NCI-H2107 (cell line): ENCODE results near the gene MXI1.

Experiments used
- DNase-seq: peaks from one replicate; lab custom pipeline; 2025; lab: John Stamatoyannopoulos, UW

MXI1 gene

DNA sequence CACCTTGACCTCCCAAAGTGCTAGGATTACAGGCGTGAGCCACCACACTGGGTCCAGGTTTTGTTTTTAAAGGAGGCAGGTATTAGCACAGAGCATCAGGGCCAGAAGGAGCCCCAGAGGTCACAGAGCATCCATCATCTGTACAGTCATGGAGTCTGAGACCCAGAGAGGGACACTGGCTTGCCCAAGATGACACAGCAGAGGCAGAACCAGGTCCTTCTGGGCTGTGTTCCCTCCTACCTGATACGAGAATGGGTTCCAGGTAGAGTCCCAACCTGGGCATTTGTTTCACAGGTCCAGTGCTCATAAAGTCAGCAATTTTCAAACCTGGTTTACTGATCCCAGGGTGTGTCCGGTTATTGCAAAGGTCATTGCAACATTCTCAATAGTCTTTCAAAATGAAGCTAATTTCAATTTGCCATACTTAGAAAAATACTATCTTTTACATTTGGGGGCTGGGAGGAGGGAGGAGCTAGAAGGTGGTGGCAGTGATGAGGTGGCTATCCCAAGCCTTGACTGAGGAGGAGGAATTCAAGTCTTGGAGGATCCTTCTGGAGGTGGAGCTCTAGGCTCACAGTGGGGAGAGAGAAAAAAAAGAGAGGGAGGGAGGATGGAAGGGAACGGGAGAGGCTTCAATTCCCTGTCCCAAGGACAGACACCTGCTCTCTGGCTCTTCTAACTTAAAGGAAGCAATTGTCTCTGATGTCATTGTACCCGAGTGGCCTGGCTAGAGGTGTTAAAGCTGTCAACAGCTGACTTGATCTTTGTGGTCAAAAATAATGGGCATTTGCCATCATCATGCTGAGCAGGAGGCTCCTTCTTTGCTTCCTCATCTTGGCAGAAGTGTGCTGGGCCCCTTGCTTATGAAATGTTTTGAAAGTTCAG is 8.1 kb downstream of the MXI1 start:
- no peak for DNase-seq

DNA sequence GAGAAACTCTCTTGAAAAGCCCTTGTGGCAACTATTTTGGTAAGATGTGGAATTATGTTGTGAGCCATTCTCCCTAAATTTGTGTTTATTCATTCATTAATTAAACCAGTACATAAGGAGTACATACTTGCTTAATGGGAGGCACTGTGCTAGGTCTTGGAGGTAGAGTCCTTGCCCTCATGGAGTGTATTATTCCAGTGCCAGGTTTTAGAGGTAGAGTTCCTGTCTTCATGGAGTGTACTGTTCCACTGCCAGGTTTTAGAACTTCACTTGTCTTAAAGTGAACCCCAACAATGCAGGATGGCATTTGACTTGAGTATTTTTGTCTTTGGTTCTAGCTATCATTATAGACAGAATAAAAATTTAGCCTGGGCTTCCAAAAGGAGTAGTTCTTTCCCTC is 8.8 kb downstream of the MXI1 start:
- no peak for DNase-seq

DNA sequence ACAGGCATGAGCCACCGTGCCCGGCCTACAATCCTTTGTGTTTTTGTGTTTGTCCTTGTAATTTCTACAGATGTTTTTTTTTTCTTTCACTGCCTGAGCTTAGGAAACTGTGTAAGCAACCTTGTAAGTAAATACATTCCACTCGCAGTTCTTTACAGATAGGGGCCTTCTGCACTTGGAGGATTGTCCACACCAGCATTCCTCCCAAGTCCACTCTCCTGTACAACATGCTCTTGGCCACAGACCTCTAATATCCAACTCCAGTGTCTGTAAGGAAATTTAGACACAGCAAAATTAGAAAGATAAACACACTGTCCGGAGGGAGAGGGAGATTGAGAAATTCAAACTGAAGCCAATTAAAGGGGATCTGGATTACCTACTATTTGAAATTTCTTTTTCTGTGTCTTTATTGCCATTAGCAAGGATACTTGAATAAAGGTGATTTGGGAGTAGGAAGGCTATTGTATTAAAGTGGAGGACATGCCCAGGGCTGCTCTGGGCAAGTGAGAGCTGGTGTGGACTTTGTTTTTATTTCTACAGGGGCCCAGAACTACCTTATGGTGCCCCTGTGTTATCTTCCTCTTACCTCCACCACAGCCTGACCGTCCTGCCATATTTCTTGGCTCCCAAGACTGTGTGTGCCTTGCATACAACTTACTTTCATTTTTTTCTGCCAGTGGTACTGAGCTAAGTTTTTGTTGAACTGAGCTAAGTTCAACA is 9.7 kb downstream of the MXI1 start:
- DNase-seq, result no peak

DNA sequence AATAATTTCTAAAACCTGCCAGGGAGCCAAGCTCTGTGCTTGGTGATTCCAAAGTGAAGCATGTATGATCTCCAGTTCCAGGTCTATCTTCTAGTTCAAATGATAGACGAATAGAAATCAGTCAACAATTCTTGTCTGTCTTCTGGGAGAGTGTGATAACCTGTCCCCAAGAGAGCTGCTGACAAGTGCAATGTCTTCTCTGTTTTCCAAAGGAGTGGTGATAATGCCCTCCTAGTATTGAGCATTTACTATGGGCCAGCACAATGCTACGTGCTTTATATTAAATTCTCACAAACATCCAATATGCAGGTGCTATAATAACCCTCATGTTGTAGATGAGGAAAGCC is 10.2 kb downstream of the MXI1 start:
- DNase-seq, result no peak

DNA sequence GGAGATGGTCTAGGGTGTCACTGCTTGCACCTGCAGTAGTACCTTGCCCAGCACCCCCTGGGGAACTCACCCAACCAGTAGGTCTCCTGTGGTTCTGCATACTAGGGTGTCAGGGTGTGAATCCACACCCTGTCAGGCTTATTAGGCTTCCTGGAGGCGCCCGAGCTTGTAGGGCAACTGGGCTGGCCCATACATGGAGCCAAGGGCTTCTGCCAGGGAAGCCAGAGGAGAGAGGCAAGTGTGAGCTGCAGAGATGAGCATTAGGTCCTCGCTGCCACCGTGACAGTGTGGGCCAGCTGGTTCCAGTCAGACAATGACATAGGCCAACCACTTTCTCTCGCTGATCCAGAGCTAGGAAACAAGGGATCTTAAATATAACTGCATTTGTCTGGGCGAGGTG is 11.2 kb downstream of the MXI1 start:
- DNase-seq, result no peak

DNA sequence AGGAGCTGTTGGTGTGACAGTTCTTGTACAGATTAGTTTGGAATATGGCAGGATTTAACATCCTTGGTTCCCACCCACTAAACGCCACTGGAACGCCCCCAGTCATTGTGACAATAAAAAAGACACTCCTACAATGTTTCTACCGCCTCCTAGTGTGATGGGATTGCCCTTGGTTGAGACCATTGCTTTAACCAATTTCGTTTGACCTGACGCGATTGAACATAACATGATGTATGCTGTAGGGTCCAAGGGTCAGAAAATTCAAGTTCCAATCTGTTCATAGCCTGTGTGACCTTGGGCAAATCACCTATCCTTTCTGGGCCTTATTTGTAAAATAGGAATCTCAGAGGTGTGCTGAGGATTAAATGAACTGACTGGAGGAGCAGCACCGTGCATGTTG is 12.5 kb downstream of the MXI1 start:
- DNase-seq, result no peak

DNA sequence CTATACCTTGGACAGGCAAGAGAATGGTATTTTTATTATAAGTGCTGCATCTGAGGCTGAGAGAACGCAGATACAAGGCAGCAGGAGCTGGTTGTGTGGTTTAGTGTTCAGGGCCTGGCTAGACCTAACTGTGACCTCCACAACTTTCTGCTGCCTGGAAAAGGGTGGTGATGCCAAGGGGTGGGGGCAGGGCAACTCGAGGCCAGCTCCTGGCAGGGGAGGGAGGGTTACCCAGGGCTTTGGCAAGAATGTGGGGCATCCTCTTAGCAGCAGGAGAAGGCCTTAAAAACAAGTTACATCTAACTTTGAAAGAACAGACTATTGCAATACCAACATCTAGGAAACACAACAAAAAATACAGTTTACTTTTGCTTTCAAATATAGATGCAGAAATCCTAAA is 13.0 kb downstream of the MXI1 start:
- no peak for DNase-seq

DNA sequence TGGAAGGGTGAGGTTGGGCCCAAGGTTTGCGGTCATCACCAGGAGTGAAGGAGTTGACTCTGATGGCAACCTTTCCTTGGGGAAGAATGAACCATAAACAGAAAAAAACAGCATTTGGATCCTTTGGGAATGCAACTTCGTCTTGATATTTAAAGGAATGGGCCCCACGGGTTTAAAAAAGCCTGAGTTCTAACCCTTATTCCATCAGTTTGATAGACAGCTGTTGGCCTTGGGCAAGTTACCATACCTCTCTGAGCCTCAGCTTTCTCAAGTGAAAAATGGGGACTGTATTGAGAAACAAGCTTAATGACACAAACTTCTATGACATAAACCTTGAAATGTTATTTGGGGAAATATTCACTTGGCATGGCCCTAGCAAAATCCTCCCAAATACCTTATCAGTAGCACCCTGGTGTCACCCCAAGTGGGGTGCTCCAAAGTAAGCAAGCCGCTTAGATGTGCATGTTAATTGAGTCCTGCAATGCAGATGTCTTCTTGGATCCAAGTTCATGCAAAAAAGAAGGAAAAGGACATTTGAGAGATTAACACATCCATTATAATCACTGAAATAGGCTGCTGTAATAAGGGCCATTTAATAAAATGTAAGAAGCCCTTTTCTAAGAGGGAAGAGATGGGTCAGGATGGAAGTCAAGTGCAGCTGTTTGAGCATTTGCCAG is 13.8 kb downstream of the MXI1 start:
- no peak for DNase-seq

DNA sequence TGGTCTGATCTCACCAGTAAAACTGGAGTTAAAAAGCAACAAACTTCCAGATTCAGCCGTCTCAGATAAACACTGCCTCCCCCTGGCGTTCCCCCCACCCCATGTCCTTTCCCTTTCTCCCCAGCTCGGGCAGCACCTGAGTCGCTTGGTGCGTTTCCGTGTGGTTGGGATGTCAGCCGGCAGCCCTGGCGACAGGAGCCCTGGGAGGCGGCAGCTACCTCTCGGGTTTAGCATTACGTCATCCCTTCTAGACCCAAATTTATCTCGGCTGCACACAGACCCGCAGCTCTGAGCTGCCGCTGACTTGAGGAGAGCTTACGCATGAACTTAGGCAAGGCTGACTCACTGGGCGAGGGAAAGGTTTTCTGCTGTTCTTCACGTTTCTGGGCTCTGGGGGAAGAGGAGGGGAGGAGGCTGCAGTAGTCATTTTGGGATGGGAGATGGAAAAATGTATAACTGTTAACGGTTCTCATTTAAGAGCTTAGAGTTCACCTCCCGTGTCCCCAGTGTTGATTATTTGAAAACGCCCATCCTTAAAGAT is 14.4 kb downstream of the MXI1 start:
- DNase-seq, result peak; percentile 31

DNA sequence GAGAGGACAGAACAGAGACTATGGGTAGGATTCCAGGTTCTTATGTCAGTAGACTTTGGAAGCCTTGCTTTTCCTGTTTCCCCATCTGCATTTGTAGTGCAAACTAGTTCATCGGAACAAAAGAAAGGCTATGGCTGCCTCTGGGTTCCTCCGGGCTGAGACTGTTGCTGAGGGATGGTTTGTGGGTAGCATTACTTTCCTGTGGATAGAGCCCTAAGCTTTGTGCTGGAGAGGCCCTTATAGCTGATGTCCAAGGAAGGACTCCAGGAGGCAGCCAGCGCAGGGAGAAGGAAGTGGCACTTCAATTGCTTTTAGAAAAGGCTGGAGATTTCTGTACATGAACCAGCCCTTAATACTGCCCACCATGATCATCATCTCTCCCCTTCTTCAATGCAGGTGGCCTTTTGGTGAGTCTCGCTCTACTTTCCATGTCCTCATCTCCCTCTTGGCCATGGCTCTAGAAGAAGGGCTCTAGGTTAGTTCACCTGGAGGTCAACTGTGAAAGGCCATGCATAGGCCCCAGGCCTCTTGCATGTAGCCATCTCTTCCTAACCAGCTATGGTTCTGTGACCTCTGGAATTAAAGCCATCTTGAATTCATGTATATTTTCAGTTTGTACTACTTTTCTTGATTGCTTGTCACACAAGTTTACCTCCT is 15.4 kb downstream of the MXI1 start:
- no peak for DNase-seq

DNA sequence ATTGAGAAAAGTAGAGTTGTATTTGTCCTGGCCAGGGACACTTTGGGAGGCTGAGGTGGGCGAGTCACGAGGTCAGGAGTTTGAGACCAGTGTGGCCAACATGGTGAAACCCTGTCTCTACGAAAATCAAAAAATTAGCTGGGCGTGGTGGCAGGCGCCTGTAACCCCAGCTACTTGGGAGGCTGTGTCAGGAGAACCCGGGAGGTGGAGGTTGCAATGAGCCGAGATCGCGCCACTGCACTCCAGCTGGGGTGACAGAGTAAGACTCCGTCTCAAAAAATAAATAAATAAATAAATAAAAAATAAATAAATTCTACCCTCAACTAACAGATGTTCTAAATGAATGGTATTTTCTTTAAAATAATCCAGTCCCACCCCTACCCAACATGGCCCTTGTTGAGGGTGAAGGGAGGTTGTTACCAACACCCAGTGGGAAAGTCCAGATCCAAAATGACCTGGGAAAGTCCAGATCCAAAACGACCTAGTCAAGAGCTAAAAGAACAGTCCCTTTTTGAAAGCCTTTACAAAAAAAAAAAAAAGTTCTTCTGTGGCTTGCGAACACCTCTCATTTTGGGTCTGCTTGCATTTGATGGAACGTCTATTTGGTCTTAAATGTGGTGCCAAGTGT is 16.0 kb downstream of the MXI1 start:
- no peak for DNase-seq

DNA sequence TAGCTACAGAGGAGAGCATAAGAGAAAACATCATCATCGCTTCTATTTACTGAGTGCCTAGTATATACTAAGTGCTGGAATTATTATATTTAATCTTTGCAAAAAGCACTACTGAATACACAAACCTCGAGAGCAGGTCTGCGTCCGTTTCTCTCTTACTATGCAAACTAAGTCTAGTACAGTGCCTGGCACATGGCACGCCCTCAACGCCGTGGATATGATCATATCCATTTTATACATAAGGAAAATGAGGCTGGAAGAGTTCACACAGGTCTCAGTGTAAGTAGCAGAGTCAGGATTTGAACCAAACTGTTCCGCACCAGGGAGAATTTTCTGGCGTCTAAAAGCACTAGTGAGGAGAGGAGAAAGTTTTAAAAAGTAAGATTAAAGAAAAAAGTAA is 17.6 kb downstream of the MXI1 start:
- no peak for DNase-seq

DNA sequence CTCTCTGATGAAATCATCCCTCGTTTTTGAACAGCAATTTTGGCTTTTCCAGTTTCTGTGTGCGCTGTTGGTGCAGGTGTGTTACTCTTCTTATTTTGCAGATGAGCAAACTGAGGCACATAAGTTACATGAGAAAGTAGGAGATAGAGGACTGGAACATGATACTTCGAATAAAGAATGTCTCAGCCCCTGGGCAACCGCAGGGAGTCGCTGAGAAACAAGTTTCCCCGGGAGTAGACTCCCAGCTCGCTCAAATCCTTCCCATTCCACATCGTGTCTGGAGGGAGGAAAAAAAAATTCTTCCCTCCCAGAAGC is 18.0 kb downstream of the MXI1 start:
- DNase-seq, result no peak

DNA sequence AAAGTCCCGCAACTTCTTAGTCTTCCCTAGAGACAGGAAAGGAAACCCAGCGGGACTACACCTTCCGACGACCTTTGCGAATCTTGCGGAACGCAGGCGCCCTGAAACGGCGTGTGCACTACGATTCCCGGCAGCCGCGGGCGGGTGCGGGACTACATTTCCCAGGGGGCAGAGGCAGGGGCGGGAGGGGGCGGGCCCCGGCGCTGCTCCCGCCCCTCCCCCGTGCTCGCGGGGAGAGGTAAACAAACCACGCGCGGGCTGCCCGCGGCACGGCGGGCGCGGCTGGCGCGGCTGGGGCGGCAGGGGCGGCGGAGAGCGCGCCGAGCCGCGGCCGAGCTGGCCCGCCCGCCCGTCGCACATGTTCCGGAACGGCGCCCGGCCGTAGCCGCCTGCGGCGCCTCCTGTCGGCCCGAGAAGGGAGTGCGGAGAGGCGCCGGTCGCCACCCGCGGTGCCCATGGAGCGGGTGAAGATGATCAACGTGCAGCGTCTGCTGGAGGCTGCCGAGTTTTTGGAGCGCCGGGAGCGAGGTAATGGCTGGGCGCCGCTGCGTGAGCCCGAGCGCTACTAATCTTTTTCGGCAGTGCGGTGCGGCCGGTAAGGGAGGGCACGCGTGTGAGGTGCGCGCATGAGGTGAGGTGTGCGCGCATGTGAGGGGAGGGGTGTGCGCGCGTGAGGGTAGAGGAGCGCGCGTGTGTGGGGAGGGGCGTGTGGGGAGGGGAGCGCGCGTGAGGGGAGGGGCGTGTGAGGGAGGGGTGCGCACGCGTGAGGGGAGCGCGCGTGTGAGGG is 18.5 kb downstream of the MXI1 start:
- peak; percentile 55 for DNase-seq

DNA sequence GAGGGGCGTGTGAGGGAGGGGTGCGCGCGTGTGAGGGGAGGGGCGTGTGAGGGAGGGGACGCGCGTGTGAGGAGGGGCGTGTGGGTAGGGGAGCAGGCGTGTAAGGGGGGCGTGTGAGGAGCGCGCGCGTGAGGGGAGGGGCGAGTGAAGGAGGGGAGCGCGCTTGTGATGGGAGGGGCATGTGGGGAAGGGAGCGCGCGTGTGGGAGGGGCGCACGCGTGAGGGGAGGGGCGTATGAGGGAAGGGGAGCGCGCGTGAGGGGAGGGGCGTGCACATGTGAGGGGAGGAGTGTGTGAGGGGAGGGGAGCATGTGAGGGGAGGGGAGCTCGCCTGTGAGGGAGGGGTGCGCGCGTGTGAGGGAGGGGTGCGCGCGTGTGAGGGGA is 19.1 kb downstream of the MXI1 start:
- no peak for DNase-seq

DNA sequence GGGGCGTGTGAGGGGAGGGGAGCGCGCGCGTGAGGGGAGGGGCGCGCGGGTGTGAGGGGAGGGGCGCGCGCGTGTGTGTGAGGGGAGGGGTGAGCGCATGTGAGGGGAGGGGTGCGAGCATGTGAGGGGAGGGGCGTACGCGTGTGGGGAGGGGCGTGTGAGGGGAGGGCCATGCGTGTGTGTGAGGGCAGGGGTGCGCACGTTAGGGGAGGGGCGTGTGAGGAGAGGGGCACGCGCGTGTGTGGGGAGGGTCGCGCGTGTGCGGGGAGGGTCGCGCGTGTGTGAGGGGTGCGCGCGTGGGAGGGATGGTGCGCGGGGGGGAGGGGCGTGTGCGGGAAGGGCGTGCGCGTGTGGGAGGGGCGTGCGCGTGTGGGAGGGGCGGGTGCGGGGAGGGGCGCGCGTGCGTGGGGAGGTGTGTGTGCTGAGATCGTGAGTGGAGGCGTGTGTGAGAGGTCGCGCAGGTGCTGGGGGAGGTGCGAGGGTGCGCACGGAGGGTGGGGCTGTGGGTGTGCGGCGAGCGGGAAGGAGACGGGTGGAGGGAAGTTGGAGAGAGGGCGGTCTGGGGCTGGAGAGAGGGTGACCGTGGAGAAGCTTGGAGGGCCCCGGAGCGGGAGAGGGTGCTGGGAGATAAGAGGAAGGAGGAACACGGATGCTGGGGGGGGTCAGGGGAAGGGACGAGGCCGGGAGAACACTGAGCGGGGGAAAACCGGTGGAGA is 19.7 kb downstream of the MXI1 start:
- DNase-seq, result no peak

DNA sequence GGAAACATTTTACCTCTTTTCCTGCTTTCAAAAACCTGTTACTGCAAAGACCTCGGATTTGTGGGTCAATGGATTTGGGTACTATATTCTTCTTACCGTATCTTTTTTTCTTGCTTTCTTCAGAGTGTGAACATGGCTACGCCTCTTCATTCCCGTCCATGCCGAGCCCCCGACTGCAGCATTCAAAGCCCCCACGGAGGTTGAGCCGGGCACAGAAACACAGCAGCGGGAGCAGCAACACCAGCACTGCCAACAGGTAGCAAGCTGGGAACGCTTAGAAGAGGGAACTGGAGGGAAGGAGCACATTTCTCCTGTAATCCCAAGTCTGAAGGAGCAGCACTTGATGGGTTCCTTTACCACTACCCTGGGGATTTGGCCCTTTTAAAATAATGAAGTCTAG is 20.7 kb downstream of the MXI1 start:
- DNase-seq, result no peak

DNA sequence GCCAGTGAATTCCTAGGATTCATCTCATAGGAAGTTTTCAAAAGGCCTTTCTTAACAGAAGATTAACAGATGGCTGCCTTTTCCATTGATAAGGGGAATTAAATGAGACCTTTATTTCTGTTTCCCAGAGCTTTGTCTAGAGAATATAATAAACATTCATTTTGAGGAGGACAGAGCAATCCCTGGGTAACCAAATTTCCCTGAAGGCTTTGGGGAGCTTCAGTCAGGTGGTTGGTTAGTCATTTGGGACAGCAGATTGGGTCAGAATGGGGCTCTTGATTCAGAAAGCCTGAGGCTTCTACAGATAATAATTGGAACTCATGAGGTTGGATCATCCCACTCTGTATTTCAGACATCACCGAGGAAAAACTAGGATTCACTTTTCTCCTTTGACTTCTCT is 21.8 kb downstream of the MXI1 start:
- no peak for DNase-seq

DNA sequence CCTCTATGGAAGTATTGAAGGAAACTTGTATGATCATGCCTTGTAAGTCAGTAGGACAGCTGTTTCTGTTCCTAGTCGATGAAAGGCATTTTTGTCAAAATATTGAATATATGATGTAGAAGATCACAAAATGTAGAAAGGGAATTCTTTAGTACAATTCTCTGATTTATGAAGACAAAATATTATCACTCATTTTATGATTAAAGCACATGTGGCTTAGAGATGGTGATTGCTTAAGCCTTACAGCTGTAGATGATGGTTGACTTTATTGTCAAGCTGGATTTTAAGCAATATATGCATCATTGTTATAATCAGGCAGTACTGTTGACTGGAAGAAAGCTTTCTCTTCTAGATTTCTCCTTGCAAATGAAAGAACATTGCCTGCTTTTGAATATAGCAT is 26.4 kb downstream of the MXI1 start:
- DNase-seq, result no peak

DNA sequence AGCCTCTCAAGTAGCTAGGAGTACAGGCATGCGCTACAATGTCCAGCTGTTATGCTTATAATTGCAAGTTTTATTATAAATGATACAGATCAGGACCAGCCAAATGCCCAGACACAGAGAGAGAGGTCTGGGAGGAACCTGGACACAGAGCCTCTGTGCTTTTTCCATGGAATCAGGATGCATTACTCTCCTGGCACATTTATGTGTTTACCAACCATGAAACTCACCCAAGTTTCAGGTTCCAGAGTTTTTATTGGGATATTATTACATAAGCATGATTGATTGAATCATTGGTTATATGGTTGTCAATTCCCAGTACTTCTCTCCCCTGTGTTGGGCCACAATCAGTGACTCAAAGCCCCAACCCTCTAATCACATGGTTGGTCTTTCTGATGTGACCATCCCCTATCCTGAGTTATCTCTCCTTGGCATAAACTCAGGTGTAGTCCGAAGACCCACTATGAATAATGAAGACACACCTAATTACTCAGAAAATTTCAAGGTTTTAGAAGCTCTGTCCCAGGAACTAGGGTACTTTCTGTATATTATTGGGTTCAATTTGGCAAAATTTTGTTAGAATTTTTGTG is 30.6 kb downstream of the MXI1 start:
- no peak for DNase-seq
